ENCODE results near the gene PLEKHH2.

- no peak for TF ChIP-seq CTCF (IDR thresholded peaks at IDR 0.05)
- TF ChIP-seq EP300 (IDR thresholded peaks at IDR 0.05): no peak
- TF ChIP-seq POLR2AphosphoS5 (IDR thresholded peaks at IDR 0.05): no peak
Measured at GRCh38 chr2:43752302-43752701, 115.2 kb downstream of the PLEKHH2 start.

All from gastroesophageal sphincter (tissue), 3 donors.